ENCODE data around the gene PHOX2A. TPM values are rescaled to one million over a fixed set of nuclear protein-coding genes. Genes with fewer than 3 reads are reported as not detected.

The PHOX2A gene
- total RNA-seq, 1 experiment from 2014 or later, result 1.6 TPM

- TF ChIP-seq, protein P1, sequence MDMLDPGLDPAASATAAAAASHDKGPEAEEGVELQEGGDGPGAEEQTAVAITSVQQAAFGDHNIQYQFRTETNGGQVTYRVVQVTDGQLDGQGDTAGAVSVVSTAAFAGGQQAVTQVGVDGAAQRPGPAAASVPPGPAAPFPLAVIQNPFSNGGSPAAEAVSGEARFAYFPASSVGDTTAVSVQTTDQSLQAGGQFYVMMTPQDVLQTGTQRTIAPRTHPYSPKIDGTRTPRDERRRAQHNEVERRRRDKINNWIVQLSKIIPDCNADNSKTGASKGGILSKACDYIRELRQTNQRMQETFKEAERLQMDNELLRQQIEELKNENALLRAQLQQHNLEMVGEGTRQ (CRISPR knock-in tag; IDR thresholded peaks at IDR 0.05), result no peak
- TF ChIP-seq ZNF263 (CRISPR knock-in tag; IDR thresholded peaks at IDR 0.05; ENCODE audit: low read depth) (no peak), E2F5 (CRISPR knock-in tag; IDR thresholded peaks at IDR 0.05) (no peak), RORB (CRISPR knock-in tag; IDR thresholded peaks at IDR 0.05) (no peak)
- CTCF ChIA-PET, result interaction anchor here (2.1 to 8.6 kb wide), 3 partner anchors 11 to 204 kb away, joined by 8 to 123 read pairs (median 12); no protein-coding TSS in a partner anchor
- H3K27ac Mint-ChIP-seq, result no peak overlapping the region
- POLR2A ChIA-PET, result no interaction called here
- no peak for DNase-seq (ENCODE audit: low spot score)
- ATAC-seq, result no peak
- H3K27me3 Mint-ChIP-seq (ENCODE audit: low read depth), result 0 out of 2 replicates have a peak, but pooled peaks cover 2% of the 10 kb centered on the region
- peaks cover 25% of the 10 kb centered on the region for H3K4me1 Mint-ChIP-seq
- no peak overlapping the region for H3K4me3 Mint-ChIP-seq
- H3K9me3 Mint-ChIP-seq, result no peaks in the 10 kb centered on the region
- peaks cover 22% of the 10 kb centered on the region for H3K36me3 Mint-ChIP-seq
These were observed 17.3 kb downstream of the PHOX2A start for GRCh38 chr11:72226701-72227100.

GRCh38 chr11:72225411-72225951 lies 18.5 kb downstream of the PHOX2A start:
- H3K4me1 Mint-ChIP-seq, result peaks cover 29% of the 10 kb centered on the region
- CTCF ChIA-PET, result interaction anchor here (0.5 to 8.6 kb wide), 7 partner anchors 12 to 210 kb away, joined by 3 to 123 read pairs (median 4); no protein-coding TSS in a partner anchor
- H3K27ac Mint-ChIP-seq, result peak overlapping the region; percentile 83; the same call in 1 of the 2 replicates
- H3K4me3 Mint-ChIP-seq, result peak overlapping the region; percentile 92
- 0 out of 2 replicates have a peak, but pooled peaks cover 2% of the 10 kb centered on the region for H3K27me3 Mint-ChIP-seq (ENCODE audit: low read depth)
- peaks cover 13% of the 10 kb centered on the region for H3K36me3 Mint-ChIP-seq
- no peak for ATAC-seq
- DNase-seq (ENCODE audit: low spot score), result no peak
- TF ChIP-seq ATF6 (CRISPR knock-in tag; IDR thresholded peaks at IDR 0.05), result no peak
- TF ChIP-seq, protein P2, sequence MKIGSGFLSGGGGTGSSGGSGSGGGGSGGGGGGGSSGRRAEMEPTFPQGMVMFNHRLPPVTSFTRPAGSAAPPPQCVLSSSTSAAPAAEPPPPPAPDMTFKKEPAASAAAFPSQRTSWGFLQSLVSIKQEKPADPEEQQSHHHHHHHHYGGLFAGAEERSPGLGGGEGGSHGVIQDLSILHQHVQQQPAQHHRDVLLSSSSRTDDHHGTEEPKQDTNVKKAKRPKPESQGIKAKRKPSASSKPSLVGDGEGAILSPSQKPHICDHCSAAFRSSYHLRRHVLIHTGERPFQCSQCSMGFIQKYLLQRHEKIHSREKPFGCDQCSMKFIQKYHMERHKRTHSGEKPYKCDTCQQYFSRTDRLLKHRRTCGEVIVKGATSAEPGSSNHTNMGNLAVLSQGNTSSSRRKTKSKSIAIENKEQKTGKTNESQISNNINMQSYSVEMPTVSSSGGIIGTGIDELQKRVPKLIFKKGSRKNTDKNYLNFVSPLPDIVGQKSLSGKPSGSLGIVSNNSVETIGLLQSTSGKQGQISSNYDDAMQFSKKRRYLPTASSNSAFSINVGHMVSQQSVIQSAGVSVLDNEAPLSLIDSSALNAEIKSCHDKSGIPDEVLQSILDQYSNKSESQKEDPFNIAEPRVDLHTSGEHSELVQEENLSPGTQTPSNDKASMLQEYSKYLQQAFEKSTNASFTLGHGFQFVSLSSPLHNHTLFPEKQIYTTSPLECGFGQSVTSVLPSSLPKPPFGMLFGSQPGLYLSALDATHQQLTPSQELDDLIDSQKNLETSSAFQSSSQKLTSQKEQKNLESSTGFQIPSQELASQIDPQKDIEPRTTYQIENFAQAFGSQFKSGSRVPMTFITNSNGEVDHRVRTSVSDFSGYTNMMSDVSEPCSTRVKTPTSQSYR (CRISPR knock-in tag; IDR thresholded peaks at IDR 0.05), result no peak
- H3K9me3 Mint-ChIP-seq, result no peaks in the 10 kb centered on the region
- POLR2A ChIA-PET, result interaction anchor here (1.3 to 3.8 kb wide), 2 partner anchors 13 to 112 kb away, joined by 4 to 37 read pairs; no protein-coding TSS in a partner anchor

GRCh38 chr11:72224564-72225410 lies 19.2 kb downstream of the PHOX2A start, which contains the start of gene INPPL1:
INPPL1 (plus strand) TSS chr11:72224767; CDS start chr11:72224985, 218 bp downstream.
- peaks cover 29% of the 10 kb centered on the region for H3K4me1 Mint-ChIP-seq
- ChIA-PET CTCF (interaction anchor here (0.5 to 8.6 kb wide), 8 partner anchors 13 to 211 kb away, joined by 3 to 123 read pairs (median 4); no protein-coding TSS in a partner anchor), POLR2A (interaction anchor here (1.3 to 3.8 kb wide), 2 partner anchors 14 to 112 kb away, joined by 4 to 37 read pairs; no protein-coding TSS in a partner anchor)
- DNase-seq (ENCODE audit: low spot score) (peak; percentile 58), ATAC-seq (no peak)
- peak within 1 kb of the TSS; percentile 94 for H3K4me3 Mint-ChIP-seq
- no peaks in the 10 kb centered on the region for H3K9me3 Mint-ChIP-seq
- H3K27me3 Mint-ChIP-seq (ENCODE audit: low read depth), result 0 out of 2 replicates have a peak, but pooled peaks cover 2% of the 10 kb centered on the region
- TF ChIP-seq TP53 (CRISPR knock-in tag; IDR thresholded peaks at IDR 0.05) (0 out of 2 replicates have a peak, but pooled peaks have one; percentile 50), ZNF396 (CRISPR knock-in tag; IDR thresholded peaks at IDR 0.05; ENCODE audit: borderline replicate concordance) (no peak), ARID4B (CRISPR knock-in tag; IDR thresholded peaks at IDR 0.05; ENCODE audit: borderline replicate concordance) (no peak), E2F4 (CRISPR knock-in tag; IDR thresholded peaks at IDR 0.05; ENCODE audit: borderline replicate concordance, low read depth) (no peak), IRF2 (CRISPR knock-in tag; IDR thresholded peaks at IDR 0.05; ENCODE audit: borderline replicate concordance, low read depth) (no peak), SP1 (CRISPR knock-in tag; conservative IDR thresholded peaks at IDR 0.05) (0 out of 2 replicates have a peak, but pooled peaks have one; percentile 19), NR3C1 (CRISPR knock-in tag; conservative IDR thresholded peaks at IDR 0.05; ENCODE audit: low read depth) (0 out of 2 replicates have a peak, but pooled peaks have one; percentile 39), SMAD3 (CRISPR knock-in tag; IDR thresholded peaks at IDR 0.05; ENCODE audit: borderline replicate concordance) (no peak), ZNF423 (CRISPR knock-in tag; IDR thresholded peaks at IDR 0.05) (0 out of 2 replicates have a peak, but pooled peaks have one; percentile 20)
- H3K36me3 Mint-ChIP-seq, result peaks cover 10% of the 10 kb centered on the region
- H3K27ac Mint-ChIP-seq, result peak within 1 kb of the TSS; percentile 89

All from WTC11 (cell line).